ENCODE data around the gene DHX29. TPM values are rescaled to one million over a fixed set of nuclear protein-coding genes. Genes with fewer than 3 reads are reported as not detected.

Gene DHX29
- 10 to 100 TPM; 18.7 to 19.3 TPM for total RNA-seq

DNA sequence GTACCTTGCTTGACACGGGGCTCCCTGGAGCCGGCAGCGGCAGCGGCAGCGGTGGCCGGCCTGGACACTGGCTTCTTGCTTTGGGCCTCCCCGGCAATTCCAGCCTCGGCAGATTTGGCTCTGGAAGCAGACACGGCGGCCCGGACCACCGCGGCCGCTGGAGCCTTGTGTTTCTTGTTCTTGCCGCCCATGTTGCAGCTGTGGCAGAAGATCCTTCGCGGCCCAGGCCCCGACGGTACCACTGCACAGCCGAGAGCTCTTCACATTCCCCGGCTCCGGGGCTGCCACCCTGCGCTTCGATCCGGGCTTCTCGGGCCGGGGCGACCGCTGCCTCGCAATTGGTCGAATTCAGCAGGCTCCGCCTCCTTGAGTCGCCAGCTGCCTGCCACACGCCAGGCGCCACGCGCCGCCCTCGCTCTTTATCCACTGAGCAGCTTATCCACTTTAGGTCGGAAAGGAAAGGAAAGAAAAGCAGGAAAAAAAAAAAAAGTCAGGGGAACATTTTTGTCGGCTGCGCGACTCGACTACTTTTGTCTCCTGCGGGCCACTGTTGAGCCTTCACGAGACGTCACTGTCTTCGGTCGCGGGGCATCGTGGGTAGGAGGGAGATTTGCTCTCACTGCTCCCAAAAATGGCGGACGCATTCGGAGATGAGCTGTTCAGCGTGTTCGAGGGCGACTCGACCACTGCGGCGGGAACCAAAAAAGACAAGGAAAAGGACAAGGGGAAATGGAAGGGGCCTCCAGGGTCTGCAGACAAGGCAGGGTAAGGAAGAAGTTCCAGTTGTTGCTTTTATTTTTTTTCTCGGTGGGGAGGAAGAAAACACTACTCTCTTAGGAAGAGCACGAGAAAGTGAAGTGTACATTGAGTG, at the start of gene DHX29, which contains the start of gene MTREX:
Gene DHX29 (minus strand): TSS at position 312 of the 871 bp plus-strand sequence. CDS start 121 bp downstream, at position 191.
Gene MTREX (plus strand): TSS at position 607 of the 871 bp plus-strand sequence. CDS start 25 bp downstream, at position 632.
- Mint-ChIP-seq H3K4me3 (no peak within 1 kb of the TSS), H3K27ac (no peak within 1 kb of the TSS), H3K4me1 (peaks cover 26% of the 10 kb centered on the region), H3K36me3 (ENCODE audit: low read depth) (peaks cover 22% of the 10 kb centered on the region), H3K9me3 (no peaks in the 10 kb centered on the region), H3K27me3 (no peaks in the 10 kb centered on the region)
- ChIA-PET POLR2A (interaction anchor here (0.7 kb wide), 3 partner anchors 77 to 539 kb away, joined by 3 to 18 read pairs (median 3); no protein-coding TSS in a partner anchor), CTCF (interaction anchor here (1.3 to 2.9 kb wide), 5 partner anchors 10 to 73 kb away, joined by 5 to 12 read pairs (median 6); no protein-coding TSS in a partner anchor)
- DNase-seq = peak; percentile 91

- Mint-ChIP-seq H3K27ac (no peak overlapping the region), H3K4me1 (no peaks in the 10 kb centered on the region), H3K9me3 (no peaks in the 10 kb centered on the region), H3K27me3 (no peaks in the 10 kb centered on the region), H3K4me3 (no peak overlapping the region), H3K36me3 (ENCODE audit: low read depth) (peaks cover 52% of the 10 kb centered on the region)
- DNase-seq = no peak
- POLR2A ChIA-PET = no interaction called here
- CTCF ChIA-PET = no interaction called here
These were observed 49.4 kb upstream of the DHX29 start for GRCh38 chr5:55356896-55357295.

GRCh38 chr5:55350754-55351153, 43.3 kb upstream of the DHX29 start:
- Mint-ChIP-seq H3K27me3 (no peaks in the 10 kb centered on the region), H3K9me3 (no peaks in the 10 kb centered on the region), H3K4me3 (no peak overlapping the region), H3K4me1 (peaks cover 2% of the 10 kb centered on the region), H3K27ac (no peak overlapping the region), H3K36me3 (ENCODE audit: low read depth) (peaks cover 68% of the 10 kb centered on the region)
- ChIA-PET POLR2A (no interaction called here), CTCF (no interaction called here)
- DNase-seq = no peak

DNA sequence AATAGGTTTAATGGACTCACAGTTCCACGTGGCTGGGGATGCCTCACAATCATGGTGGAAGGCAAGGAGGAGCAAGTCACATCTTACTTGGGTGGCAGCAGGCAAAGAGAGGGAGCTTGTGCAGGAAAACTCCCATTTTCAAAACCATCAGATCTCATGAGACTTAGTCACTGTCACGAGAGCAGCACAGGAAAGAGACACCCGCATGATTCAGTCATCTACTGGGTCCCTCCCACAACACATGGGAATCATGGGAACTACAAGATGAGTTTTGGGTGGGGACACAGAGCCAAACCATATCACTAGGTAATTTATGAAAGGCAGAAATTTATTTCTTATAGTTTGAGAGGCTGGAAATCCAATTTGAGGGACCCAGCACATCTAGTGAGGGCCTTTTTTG, 40.3 kb upstream of the DHX29 start:
- peaks cover 62% of the 10 kb centered on the region for H3K36me3 Mint-ChIP-seq (ENCODE audit: low read depth)
- CTCF ChIA-PET = no interaction called here
- H3K4me3 Mint-ChIP-seq = no peak overlapping the region

GRCh38 chr5:55345327-55345726, 37.8 kb upstream of the DHX29 start:
- no peak overlapping the region for H3K4me3 Mint-ChIP-seq
- ChIA-PET CTCF (no interaction called here), POLR2A (no interaction called here)
- no peaks in the 10 kb centered on the region for H3K27me3 Mint-ChIP-seq
- no peak overlapping the region for H3K27ac Mint-ChIP-seq
- DNase-seq = no peak
- peaks cover 58% of the 10 kb centered on the region for H3K36me3 Mint-ChIP-seq (ENCODE audit: low read depth)
- H3K4me1 Mint-ChIP-seq = peaks cover 4% of the 10 kb centered on the region
- no peaks in the 10 kb centered on the region for H3K9me3 Mint-ChIP-seq

More for the DNA sequence above, 40.3 kb upstream of the DHX29 start:
- POLR2A ChIA-PET = no interaction called here
- DNase-seq = no peak
- no peak overlapping the region for H3K27ac Mint-ChIP-seq
- H3K9me3 Mint-ChIP-seq = no peaks in the 10 kb centered on the region
- peaks cover 4% of the 10 kb centered on the region for H3K4me1 Mint-ChIP-seq
- no peaks in the 10 kb centered on the region for H3K27me3 Mint-ChIP-seq

GRCh38 chr5:55344392-55344992, 37.0 kb upstream of the DHX29 start:
- Mint-ChIP-seq H3K27ac (peak overlapping the region; percentile 31), H3K27me3 (no peaks in the 10 kb centered on the region), H3K36me3 (ENCODE audit: low read depth) (peaks cover 52% of the 10 kb centered on the region), H3K9me3 (no peaks in the 10 kb centered on the region), H3K4me3 (no peak overlapping the region), H3K4me1 (peaks cover 4% of the 10 kb centered on the region)
- CTCF ChIA-PET = interaction anchor here (0.6 to 1.0 kb wide), 3 partner anchors 37 to 63 kb away, joined by 4 to 6 read pairs (median 5); partner anchors contain the start of genes DHX29 and MTREX
- peak; percentile 75 for DNase-seq
- POLR2A ChIA-PET = no interaction called here

DNA sequence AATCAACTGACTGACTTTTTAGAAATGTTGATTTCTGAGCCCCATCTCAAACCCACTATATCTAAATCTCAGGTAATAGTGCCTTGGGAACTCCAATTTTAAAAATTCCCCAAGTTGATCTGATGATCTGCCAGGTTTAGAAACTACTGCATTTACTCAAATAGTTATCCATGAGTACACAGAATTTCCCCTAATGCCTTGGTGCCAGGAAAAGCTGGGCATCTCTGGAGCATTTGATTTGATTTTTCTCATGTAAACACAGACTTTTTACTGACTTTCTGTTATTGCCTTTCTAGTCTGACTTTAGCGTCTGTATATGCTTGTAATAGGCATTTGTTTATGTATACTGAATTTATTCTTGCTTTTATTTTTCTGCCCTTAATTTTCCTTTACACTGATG, 36.1 kb upstream of the DHX29 start:
- Mint-ChIP-seq H3K4me3 (no peak overlapping the region), H3K4me1 (peaks cover 11% of the 10 kb centered on the region), H3K27ac (no peak overlapping the region), H3K9me3 (no peaks in the 10 kb centered on the region), H3K27me3 (no peaks in the 10 kb centered on the region), H3K36me3 (ENCODE audit: low read depth) (peaks cover 47% of the 10 kb centered on the region)
- POLR2A ChIA-PET = interaction anchor here (0.5 kb wide), 1 partner anchor 11 kb away, joined by 3 read pairs; no protein-coding TSS in a partner anchor
- CTCF ChIA-PET = interaction anchor here (0.6 to 1.0 kb wide), 3 partner anchors 36 to 62 kb away, joined by 4 to 6 read pairs (median 5); partner anchors contain the start of genes DHX29 and MTREX
- no peak for DNase-seq

- Mint-ChIP-seq H3K36me3 (ENCODE audit: low read depth) (peaks cover 42% of the 10 kb centered on the region), H3K27me3 (no peaks in the 10 kb centered on the region), H3K4me1 (peaks cover 16% of the 10 kb centered on the region), H3K4me3 (no peak overlapping the region), H3K9me3 (no peaks in the 10 kb centered on the region), H3K27ac (no peak overlapping the region)
- ChIA-PET POLR2A (interaction anchor here (0.5 kb wide), 1 partner anchor 11 kb away, joined by 3 read pairs; no protein-coding TSS in a partner anchor), CTCF (no interaction called here)
- DNase-seq = no peak
These were observed 35.6 kb upstream of the DHX29 start for GRCh38 chr5:55343107-55343506.

DNA sequence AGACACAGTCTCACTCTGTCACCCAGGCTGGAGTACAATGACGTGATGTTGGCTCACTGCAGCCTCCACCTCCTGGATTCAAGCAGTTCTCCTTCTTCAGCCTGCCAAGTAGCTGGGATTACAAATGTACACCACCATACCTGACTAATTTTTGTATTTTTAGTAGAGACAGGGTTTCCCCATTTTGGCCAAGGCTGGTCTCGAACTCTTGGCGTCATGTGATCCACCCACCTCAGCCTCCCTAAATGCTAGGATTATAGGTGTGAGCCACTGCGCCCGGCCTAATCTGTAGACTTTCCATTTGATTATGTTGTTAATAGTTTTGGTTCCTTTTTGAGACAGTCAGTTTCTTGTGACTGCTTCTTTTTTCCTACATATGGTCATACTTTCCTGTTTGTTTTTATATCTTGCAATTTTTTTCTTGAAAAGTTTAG, 31.3 kb upstream of the DHX29 start:
- CTCF ChIA-PET = no interaction called here
- POLR2A ChIA-PET = no interaction called here
- Mint-ChIP-seq H3K4me3 (no peak overlapping the region), H3K4me1 (peaks cover 17% of the 10 kb centered on the region), H3K27ac (peak overlapping the region; percentile 60), H3K27me3 (no peaks in the 10 kb centered on the region), H3K36me3 (ENCODE audit: low read depth) (peaks cover 28% of the 10 kb centered on the region), H3K9me3 (peaks cover 3% of the 10 kb centered on the region)
- DNase-seq = no peak

GRCh38 chr5:55338092-55338613, 30.7 kb upstream of the DHX29 start:
- H3K9me3 Mint-ChIP-seq = peaks cover 4% of the 10 kb centered on the region
- peak overlapping the region; percentile 20 for H3K4me3 Mint-ChIP-seq
- H3K27ac Mint-ChIP-seq = peak overlapping the region; percentile 16
- peaks cover 17% of the 10 kb centered on the region for H3K4me1 Mint-ChIP-seq
- peaks cover 32% of the 10 kb centered on the region for H3K36me3 Mint-ChIP-seq (ENCODE audit: low read depth)
- no peaks in the 10 kb centered on the region for H3K27me3 Mint-ChIP-seq
- POLR2A ChIA-PET = no interaction called here
- DNase-seq = no peak
- CTCF ChIA-PET = interaction anchor here (0.6 kb wide), 1 partner anchor 1032 kb away, joined by 3 read pairs; no protein-coding TSS in a partner anchor

- H3K4me3 Mint-ChIP-seq = no peak overlapping the region
- peaks cover 50% of the 10 kb centered on the region for H3K36me3 Mint-ChIP-seq (ENCODE audit: low read depth)
- ChIA-PET CTCF (no interaction called here), POLR2A (no interaction called here)
- no peaks in the 10 kb centered on the region for H3K27me3 Mint-ChIP-seq
- peaks cover 4% of the 10 kb centered on the region for H3K9me3 Mint-ChIP-seq
- H3K4me1 Mint-ChIP-seq = peaks cover 19% of the 10 kb centered on the region
- DNase-seq = no peak
- no peak overlapping the region for H3K27ac Mint-ChIP-seq
These were observed 26.3 kb upstream of the DHX29 start for GRCh38 chr5:55333811-55334210.

- ChIA-PET POLR2A (no interaction called here), CTCF (no interaction called here)
- Mint-ChIP-seq H3K36me3 (ENCODE audit: low read depth) (peaks cover 54% of the 10 kb centered on the region), H3K27ac (no peak overlapping the region), H3K9me3 (peaks cover 4% of the 10 kb centered on the region), H3K4me3 (no peak overlapping the region), H3K4me1 (peaks cover 15% of the 10 kb centered on the region), H3K27me3 (no peaks in the 10 kb centered on the region)
- DNase-seq = no peak
These were observed 25.5 kb upstream of the DHX29 start for GRCh38 chr5:55333017-55333416.

DNA sequence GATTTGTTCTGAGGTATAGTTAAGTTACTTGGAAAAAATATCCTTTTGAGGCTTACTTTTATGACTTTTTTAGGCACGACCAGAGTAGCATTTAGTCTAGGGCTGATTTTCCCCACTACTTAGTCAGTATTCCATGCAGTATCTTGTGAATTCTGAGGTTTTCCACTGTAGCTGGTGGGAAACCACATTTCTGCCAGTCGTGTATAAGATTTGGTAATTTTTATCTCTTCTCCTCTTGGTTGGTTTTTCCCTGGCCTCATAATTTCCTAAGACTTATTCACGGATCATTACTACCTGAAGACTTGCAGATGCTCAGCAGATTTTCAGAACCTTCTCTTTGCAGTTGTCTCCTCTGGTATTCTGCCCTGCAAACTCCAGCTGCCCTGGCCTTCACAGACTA, 23.8 kb upstream of the DHX29 start:
- peaks cover 23% of the 10 kb centered on the region for H3K4me1 Mint-ChIP-seq
- peaks cover 53% of the 10 kb centered on the region for H3K36me3 Mint-ChIP-seq (ENCODE audit: low read depth)
- no peak for DNase-seq
- H3K4me3 Mint-ChIP-seq = no peak overlapping the region
- ChIA-PET CTCF (no interaction called here), POLR2A (no interaction called here)
- H3K27ac Mint-ChIP-seq = no peak overlapping the region
- H3K27me3 Mint-ChIP-seq = no peaks in the 10 kb centered on the region
- peaks cover 4% of the 10 kb centered on the region for H3K9me3 Mint-ChIP-seq

Data from activated CD4-positive, alpha-beta T cell treated with anti-CD3 and anti-CD28 coated beads, Interleukin-2, amount 10 ng/mL, durations not matched to agents 7 days and 5 days (primary cell).